SK-N-SH (cell line): Measurements from ENCODE around the gene ARMH4.

Source experiments
- CTCF ChIP-seq: fragments of 200-600 bp; sonication (generic); IDR thresholded peaks from 2 replicates; pipeline ENCODE4 v1.6.1; 2017; ENCODE audit warnings: antibody characterized with exemption, mild to moderate bottlenecking, moderate library complexity
- FOXM1 ChIP-seq: IDR thresholded peaks from 2 replicates; pipeline ENCODE4 v1.4.0; 2012; ENCODE audit warnings: low read depth, mild to moderate bottlenecking
- PBX3 ChIP-seq: IDR thresholded peaks from 2 replicates; pipeline ENCODE4; 2012

- no peak for TF ChIP-seq CTCF
- no peak for TF ChIP-seq PBX3
- TF ChIP-seq FOXM1: no peak
These were observed 85.9 kb downstream of the ARMH4 start for GRCh38 chr14:58066115-58066514.
